Fibroblast of skin of left biceps (primary cell): ENCODE results near the gene C11orf87.
A peak's percentile ranks its signal among the peaks of the same experiment; 100 is the strongest.

Experiments
- DNase-seq, 2 experiments: peaks; one replicate each; pipeline ENCODE4 v3.0.0-alpha.2; 2013; ENCODE audit warnings: low read depth in 2 of 2

The C11orf87 gene

DNA sequence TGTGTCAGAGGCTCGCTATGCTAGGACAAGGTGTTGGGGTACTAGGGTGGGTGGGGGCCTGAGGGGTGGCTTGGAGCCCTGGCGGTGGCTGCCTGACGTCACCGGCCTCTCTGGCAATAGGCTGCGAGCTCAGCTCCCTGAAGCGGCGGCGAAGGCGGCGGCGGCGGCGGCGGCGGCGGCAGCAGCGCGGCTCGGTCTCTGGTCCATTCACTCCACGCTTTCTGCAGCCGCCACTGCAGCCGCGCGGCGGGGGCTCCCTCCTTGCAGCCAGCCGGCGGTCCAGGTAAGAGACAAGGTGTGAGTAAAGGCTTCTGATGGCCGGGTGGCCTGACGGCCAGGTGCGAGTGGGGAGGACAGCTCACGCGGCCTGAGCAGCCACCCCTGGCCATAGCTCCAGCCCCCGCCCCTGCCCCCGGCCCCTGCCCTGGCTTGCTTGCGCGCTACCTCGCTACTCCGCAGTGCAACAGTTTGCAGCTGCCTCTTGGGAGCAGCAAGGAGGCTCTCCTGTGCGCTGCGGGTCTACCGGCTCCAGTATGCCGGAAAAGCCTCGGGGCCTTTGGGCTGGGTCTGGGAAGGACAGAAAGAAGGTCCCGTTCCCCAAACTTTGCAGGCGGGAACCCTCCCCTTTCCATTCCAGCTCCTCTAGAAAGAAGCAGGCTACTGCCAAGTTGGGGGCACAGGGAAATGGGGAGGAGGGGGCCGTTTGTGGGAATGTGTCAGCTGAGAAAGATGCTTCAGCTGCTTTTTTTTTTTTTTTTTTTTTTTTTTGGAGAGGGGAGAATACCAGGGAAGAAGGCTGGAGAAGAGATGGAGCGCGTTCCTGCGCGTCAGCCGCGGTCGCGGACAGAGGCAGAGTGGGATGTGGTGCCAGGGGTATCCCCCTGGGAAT lies at the start of gene C11orf87:
TSS of gene C11orf87 (plus strand) at position 210 of the 889 bp plus-strand sequence. CDS start 1,444 bp downstream, outside the sequence.
- DNase-seq: no peak

- DNase-seq: no peak
Observed at GRCh38 chr11:109374032-109374431, 48.0 kb upstream of the C11orf87 start.

- DNase-seq: no peak
Observed at GRCh38 chr11:109374441-109374840, 47.5 kb upstream of the C11orf87 start.

GRCh38 chr11:109377039-109377742 lies 44.8 kb upstream of the C11orf87 start:
- no peak for DNase-seq

DNA sequence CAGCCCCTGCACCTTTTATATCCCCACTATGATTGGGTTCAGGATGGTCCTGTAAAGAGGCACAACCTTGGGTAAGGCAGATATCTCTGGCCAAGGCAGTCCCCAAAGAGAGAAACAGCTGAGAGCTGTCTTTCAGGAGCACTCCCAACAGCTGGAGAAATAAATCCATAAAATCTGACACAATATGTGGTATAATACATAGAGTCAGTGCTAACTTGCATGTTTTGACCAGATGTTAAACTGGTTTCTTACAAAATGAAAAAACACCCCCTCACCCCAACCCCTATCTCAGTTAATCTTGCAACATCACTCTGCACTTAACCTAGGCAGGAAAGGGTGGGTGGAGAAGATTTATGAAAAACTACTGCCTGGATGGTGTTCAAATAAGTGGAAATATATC lies 44.0 kb upstream of the C11orf87 start:
- no peak for DNase-seq

DNA sequence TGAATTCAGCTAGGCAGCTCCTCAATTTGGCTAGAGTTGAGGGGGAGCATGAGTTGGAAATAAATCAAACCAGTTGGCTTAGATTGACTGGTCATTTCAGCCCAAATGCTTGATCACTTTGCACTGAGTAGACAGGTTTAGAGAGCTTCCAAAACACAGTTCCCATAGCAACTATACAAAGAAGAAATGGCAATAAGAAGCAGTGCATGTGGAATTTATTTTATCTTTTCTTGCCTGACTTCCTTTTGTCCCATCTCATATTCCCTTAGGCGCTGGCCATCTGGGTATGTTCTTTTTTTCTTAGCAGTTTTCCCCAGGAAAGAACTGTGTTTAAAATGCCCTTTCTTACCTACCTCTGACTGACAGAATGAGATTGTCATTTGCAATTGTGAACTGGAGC lies 38.7 kb upstream of the C11orf87 start:
- no peak for DNase-seq

- DNase-seq: no peak
Observed at GRCh38 chr11:109384873-109385272, 37.1 kb upstream of the C11orf87 start.

GRCh38 chr11:109388982-109389381 lies 33.0 kb upstream of the C11orf87 start:
- no peak for DNase-seq

DNA sequence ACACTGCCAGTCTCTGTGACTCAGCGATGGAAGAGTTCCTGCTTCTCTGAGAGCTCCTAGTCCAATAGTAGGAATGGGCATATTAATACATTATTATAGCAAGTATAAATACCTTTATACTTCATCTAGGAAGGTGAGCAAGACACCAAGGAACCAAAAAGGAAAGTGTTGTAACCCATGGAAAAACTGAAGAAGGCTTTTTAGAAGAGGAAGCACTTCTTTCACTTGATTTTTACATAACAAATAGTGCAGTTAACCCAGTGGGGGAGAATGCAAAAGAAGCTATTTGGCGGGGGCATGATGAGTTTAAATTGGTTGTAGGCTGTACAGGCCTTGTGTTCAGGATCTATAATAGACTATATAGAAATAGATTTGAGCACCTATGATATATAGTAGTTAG lies 31.2 kb upstream of the C11orf87 start:
- no peak for DNase-seq

- no peak for DNase-seq
Observed at GRCh38 chr11:109401545-109401944, 20.4 kb upstream of the C11orf87 start.

GRCh38 chr11:109405671-109406070 lies 16.3 kb upstream of the C11orf87 start:
- no peak for DNase-seq

- no peak for DNase-seq
Observed at GRCh38 chr11:109416601-109417000, 5.4 kb upstream of the C11orf87 start.

GRCh38 chr11:109422870-109423465 lies 978 bp downstream of the C11orf87 start:
- DNase-seq: no peak

DNA sequence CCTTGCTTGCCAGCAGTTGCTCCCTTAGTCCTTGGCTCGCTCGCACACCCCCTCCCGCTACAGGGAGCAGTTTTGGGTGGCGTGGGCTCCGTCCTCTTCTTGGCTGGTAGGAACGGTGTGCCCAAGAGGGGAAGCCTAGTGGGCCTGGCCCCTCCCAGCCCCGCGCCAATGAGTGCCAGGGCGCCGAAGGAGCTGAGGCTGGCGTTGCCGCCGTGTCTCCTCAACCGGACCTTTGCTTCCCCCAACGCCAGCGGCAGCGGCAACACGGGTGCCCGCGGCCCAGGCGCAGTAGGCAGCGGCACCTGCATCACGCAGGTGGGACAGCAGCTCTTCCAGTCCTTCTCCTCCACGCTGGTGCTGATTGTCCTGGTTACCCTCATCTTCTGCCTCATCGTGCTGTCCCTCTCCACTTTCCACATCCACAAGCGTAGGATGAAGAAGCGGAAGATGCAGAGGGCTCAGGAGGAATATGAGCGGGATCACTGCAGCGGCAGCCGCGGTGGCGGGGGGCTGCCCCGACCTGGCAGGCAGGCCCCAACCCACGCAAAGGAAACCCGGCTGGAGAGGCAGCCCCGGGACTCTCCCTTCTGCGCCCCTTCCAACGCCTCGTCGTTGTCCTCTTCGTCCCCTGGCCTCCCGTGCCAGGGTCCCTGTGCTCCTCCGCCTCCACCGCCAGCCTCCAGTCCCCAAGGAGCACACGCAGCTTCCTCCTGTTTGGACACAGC lies 1.6 kb downstream of the C11orf87 start:
- DNase-seq: no peak

GRCh38 chr11:109424901-109425300 lies 2.9 kb downstream of the C11orf87 start:
- no peak for DNase-seq

GRCh38 chr11:109425554-109425953 lies 3.6 kb downstream of the C11orf87 start:
- no peak for DNase-seq

- DNase-seq: no peak
Observed at GRCh38 chr11:109426442-109427240, 4.7 kb downstream of the C11orf87 start.

DNA sequence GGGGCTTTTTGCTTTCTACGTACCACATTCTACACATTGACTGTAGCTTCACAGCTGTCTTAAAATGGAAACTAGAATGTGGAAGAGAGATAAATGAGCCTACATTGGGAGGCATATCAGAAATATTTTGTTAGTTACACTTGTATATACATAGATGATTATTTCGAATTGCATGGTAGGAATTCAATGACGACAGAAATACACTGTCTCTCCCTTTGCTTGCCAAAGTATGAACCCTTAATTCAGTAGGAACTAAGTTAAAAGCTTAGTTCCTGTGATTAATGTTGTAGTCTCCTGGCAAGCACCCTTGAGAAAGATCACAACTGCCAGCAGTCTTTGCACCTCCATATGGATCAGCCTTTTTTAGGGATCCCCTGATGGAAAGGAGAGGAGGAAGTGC lies 10.1 kb downstream of the C11orf87 start:
- peak; percentile 47 to 54 for DNase-seq

- no peak for DNase-seq
Observed at GRCh38 chr11:109433753-109434256, 11.8 kb downstream of the C11orf87 start.

DNA sequence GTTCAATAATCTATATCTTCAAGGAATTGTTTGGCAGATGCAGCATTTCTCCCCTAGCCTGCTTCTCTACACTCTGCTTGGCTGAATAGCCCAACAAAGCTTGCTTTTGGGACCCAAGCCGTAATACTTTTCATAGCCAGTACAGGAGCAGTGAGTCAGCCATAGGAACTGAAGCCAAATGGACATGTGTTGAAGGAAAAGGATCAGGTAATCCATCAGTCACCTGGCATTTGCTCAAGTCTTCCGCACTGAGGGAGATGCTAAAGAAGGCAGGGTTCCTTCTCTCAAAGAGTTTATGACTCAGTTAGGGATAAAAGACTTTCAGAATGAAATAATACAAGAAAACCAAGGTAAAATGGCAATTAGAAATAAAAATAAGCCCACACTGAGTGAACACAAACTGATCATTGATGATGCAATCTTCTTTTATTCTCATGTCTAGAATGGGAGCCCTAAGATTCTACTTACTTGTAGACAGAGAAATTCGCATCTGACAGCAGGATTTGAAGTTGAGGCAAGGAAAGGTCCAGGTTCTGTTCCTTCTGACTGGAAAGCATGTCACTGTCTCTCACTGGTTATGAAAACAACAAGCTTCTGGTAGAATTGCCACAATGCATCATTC lies 13.2 kb downstream of the C11orf87 start:
- peak; percentile 62 to 70 for DNase-seq
